NCI-H128 (cell line): Measurements from ENCODE around the gene HDAC4.

Experiments used
- DNase-seq: peaks from one replicate; lab custom pipeline; 2025; ENCODE audit not compliant: unreplicated experiment; lab: John Stamatoyannopoulos, UW

HDAC4 gene

DNA sequence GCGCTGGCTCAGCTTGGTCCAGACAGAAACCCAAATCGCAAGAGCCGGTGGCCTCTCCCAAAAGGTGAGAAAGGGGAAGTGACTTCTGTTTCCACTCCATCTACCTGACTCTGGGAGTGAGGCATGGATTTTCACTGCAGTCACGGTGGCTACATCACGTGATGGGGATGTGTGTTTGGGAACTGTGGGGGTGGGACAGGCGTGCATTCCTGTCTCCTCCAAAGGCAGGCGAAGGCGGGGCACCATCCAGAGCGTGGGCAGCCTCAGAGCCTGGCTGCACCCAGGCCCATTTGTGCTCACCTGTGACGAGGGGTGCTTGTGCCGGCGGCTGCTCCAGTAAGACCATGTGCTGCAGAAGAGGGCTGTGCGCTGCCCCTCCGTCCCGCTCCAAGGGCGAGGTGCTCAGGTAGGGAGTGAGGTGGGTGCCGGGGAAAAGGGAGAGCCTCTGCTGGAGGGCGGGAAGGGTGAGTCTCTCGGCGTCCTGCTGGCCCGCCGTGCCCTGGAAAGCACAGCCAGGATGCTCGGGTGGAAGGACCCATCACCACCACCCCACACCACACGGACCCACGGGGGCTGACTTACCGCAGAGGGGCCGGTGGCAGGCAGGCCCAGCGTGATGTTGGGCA lies 266.8 kb downstream of the HDAC4 start:
- no peak for DNase-seq

DNA sequence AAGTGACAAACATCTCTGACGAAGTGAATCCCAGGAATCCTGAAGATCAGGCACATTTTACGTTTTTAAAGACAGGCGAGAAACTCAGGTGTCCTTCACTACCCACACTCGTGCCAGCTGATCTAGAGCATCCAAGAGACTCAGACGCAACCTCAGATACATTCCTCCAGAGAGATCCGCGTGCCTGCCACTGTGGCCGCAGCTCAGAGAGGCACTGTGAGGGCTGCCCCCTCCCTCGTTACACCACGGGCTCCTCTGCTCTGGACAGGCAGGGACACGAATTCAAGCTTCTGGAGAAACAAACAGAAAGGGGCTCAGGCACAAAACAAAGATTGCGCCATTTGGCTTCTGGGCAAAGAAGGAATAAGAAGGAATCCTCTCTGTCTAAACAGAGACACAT lies 268.0 kb downstream of the HDAC4 start:
- no peak for DNase-seq

DNA sequence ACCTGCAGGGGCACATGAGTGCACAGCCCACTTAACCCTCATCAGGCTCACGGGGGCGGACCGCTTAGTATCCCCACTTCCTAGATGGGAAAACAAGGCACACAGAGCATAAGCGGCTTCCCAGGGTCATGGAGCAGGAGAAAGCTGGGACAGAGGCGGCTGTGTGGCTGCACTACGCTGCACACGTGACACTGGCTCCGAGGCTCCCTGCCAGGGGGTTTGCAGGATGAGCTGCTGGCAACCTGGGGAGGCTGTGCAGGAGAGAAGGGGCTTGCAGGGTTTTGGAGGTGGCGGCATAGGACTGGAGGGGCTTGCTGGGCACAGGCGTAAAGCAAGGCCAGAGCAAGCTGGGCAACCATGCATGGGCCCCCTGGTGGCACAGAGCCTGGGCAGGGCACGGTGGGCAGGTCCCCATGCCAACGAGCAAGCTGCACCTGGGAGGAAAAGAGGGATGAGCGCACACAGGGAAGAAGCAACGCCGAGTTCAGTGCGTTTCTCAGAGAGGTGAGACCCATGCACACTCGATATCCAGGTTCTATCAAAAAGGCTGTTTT lies 268.6 kb downstream of the HDAC4 start:
- no peak for DNase-seq

GRCh38 chr2:239131521-239131920 lies 269.3 kb downstream of the HDAC4 start:
- no peak for DNase-seq

GRCh38 chr2:239130786-239131325 lies 270.0 kb downstream of the HDAC4 start:
- no peak for DNase-seq

GRCh38 chr2:239130041-239130440 lies 270.8 kb downstream of the HDAC4 start:
- no peak for DNase-seq

DNA sequence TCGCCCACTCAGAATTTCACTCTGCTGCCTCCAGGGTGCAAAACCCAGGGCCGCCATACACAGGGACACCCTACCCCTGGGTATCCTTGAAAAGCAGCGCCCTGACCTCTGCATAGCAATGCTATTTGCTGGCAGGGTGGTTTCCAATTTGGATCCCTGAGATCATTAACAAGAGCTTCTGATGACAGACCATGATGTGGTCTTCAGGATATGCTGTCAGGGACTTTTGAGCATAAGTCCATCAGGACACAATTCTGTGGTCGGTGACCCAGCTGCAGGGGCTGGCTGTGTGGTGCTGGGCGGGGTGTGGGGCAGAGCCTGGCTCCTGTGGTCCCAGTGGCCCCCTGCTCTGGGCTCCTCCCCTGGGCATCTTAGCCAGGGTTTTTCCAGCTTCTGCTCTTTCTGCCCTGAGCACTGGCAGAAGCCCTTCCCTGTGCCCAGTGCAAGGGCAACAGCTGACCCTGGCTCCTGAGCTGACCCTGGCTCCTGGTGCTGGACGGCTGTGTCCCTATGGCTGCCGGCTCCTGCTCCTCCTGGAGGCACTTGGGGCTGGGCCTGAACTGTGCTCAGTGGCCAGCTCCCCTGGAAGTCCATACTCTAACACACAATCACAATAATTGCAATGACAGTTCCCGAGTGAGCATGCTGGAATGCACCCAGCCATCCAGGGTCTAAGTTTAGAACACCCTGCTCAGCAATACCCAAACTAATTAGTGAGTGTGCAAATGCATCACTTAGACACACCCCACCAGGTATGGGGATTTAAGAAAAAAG lies 271.5 kb downstream of the HDAC4 start:
- DNase-seq = no peak

GRCh38 chr2:239128706-239129105 lies 272.1 kb downstream of the HDAC4 start:
- no peak for DNase-seq

GRCh38 chr2:239127513-239127912 lies 273.3 kb downstream of the HDAC4 start:
- no peak for DNase-seq

- no peak for DNase-seq
Measured at GRCh38 chr2:239125726-239126675, 274.8 kb downstream of the HDAC4 start.

- no peak for DNase-seq
Measured at GRCh38 chr2:239124152-239124899, 276.5 kb downstream of the HDAC4 start.

- DNase-seq = no peak
Measured at GRCh38 chr2:239122421-239123110, 278.3 kb downstream of the HDAC4 start.

GRCh38 chr2:239121600-239122012 lies 279.2 kb downstream of the HDAC4 start:
- DNase-seq = no peak

DNA sequence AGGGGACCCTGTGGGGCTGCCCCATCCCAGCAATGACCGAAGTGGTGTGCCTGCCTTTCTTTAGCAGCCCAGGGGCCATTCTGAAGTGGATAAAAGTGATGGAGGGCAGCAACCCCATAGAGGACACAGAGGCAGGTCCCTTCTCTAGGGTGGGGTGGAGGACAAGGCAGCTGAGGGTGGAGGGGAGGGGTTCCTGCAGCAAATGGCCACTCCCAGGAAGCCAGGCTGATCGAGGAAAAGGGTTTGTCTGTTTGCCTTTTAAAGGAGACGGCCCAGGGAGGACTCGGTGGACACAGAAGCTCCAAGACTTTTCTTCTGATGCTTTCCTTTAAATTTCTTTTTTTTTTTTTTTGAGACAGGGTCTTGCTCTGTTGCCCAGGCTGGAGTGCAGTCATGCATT lies 280.2 kb downstream of the HDAC4 start:
- DNase-seq = no peak

- DNase-seq = no peak
Measured at GRCh38 chr2:239119346-239120126, 281.3 kb downstream of the HDAC4 start.

- DNase-seq = no peak
Measured at GRCh38 chr2:239118675-239119211, 282.1 kb downstream of the HDAC4 start.

DNA sequence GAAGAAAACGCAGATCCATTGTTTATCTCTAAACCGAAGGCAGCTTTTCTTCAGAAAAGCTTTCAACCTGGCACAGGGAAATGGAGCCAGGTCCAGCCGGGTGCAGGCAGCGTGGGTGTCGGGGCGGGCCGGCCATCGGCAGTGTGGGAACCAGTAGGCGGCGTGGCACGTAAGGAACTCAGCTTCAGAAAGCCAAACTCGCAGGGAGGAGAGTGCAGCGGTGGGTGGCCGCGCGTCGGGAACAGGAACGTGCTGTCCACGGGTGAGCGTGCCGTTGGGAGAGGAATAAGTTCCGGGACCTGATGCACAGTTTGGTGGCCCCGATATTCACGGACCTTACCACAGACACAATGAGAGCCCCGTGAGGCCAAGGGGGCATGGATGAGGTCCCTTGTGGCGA lies 282.6 kb downstream of the HDAC4 start:
- no peak for DNase-seq

- DNase-seq = no peak
Measured at GRCh38 chr2:239117831-239118230, 283.0 kb downstream of the HDAC4 start.
